SW 1271 (cell line): ENCODE data around the gene PCDH10.

Experiments used
- DNase-seq, 2 experiments: peaks; one replicate each; lab custom pipeline; 2025; lab: John Stamatoyannopoulos, UW

PCDH10 gene

GRCh38 chr4:133149932-133150471, 908 bp downstream of the PCDH10 start:
- DNase-seq = no peak

DNA sequence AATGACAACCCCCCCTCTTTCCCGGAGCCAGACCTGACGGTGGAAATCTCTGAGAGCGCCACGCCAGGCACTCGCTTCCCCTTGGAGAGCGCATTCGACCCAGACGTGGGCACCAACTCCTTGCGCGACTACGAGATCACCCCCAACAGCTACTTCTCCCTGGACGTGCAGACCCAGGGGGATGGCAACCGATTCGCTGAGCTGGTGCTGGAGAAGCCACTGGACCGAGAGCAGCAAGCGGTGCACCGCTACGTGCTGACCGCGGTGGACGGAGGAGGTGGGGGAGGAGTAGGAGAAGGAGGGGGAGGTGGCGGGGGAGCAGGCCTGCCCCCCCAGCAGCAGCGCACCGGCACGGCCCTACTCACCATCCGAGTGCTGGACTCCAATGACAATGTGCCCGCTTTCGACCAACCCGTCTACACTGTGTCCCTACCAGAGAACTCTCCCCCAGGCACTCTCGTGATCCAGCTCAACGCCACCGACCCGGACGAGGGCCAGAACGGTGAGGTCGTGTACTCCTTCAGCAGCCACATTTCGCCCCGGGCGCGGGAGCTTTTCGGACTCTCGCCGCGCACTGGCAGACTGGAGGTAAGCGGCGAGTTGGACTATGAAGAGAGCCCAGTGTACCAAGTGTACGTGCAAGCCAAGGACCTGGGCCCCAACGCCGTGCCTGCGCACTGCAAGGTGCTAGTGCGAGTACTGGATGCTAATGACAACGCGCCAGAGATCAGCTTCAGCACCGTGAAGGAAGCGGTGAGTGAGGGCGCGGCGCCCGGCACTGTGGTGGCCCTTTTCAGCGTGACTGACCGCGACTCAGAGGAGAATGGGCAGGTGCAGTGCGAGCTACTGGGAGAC, 1.6 kb downstream of the PCDH10 start:
- DNase-seq = no peak

GRCh38 chr4:133151341-133151690, 2.2 kb downstream of the PCDH10 start:
- no peak for DNase-seq

GRCh38 chr4:133151691-133152329, 2.7 kb downstream of the PCDH10 start:
- no peak for DNase-seq

- DNase-seq = no peak
These were observed 3.3 kb downstream of the PCDH10 start for GRCh38 chr4:133152330-133152821.

DNA sequence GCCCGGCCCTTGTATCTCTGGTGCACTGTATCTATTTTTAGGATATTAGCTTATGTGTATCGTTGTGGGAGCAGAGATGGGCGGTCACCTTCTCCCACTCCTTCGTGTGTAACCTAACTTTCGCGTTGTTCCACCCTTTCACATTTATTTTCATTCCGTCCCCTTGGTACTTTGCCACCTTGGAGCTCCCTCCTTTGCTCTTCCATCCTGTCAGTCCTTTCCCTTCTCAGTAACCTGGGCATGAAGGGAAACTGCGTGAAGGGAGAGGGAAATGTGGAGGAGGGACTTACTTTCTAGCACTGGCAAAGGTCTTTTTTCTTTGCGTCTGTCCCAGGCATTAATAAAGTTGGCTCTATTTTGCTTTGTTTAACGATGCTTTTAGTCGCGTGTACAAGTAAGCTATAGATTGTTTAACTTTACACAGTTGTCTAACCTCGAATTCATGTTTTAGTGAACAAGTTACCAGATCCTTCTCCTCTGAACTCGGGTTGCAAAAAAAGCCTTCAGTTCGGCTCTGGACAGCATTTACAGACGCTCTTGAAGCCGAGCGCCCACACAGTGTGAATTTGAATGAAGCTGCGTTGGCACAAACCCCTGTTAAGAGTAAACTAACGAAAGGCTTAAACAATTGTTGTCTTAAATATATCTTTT, 3.9 kb downstream of the PCDH10 start:
- DNase-seq = no peak

DNA sequence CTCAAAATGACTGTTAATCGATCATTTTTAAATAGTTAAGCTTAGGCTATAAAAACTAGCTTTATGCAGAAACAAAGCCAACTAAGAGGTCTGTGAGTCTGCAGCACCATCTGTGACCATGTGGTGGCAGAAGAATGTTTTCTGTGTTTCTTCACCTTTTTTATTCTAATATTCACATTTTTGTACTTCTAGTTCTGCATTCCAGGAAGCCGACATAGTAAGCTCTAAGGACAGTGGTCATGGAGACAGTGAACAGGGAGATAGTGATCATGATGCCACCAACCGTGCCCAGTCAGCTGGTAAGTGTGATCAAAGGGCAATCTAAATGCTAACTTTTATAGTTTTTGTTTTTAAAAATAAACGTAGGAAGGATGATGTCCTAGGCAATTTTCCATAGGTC, 5.6 kb downstream of the PCDH10 start:
- DNase-seq = no peak

- DNase-seq = no peak
These were observed 7.0 kb downstream of the PCDH10 start for GRCh38 chr4:133156096-133156495.

DNA sequence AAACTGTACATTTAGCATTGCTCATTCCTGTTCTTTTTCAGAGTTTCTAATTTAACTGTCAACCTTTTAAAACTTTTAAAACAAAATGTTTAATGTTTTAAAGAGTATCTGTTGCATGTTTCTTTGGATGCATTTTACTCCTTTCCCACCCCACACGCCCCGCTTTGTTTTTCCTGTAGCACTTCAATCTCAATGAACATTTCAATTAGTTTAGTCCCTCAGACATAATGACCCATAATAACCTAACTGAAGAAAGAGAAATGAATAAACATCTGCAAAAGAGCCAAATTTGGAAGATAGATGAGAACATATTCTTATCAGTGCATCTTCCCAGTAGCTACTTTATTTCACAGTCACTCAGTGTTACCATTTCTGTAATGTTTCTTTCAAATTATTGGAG, 7.5 kb downstream of the PCDH10 start:
- no peak for DNase-seq

- DNase-seq = no peak
These were observed 8.5 kb downstream of the PCDH10 start for GRCh38 chr4:133157460-133158160.

GRCh38 chr4:133160853-133161252, 11.8 kb downstream of the PCDH10 start:
- DNase-seq = no peak

DNA sequence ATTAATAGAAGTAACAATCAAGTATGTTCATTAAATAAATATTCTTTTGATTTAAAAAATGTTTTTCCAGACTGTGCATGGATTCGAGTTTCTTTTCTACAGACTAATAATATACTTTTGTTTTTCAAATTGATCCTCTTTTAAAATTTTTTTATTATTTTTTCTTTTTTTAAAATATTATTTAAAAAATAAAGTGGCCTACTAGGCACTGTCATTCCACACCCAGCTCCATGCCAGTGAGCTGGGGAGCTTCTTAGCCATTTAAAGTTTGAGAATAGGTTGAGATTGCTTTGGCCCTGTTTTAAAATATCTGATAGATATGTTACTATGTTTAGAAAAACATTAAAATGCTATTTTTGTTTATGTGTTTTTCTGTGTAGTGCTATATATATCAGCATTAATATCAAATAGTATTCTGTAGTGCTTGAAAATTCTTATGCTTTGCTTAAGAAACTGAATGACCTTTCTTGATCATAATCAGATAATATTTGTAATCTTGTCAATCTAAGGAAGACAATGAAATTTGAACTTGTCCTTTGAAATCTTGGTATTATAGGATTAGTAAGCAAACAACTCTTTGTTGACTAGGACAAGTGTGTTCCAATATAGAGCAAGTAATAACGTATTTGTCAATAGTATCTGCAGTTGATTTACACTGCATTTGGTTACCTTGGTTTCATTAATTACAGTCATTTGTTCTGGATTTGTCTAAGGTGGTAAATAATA, 12.6 kb downstream of the PCDH10 start:
- no peak for DNase-seq

- DNase-seq = no peak
These were observed 13.8 kb downstream of the PCDH10 start for GRCh38 chr4:133162941-133163340.

- DNase-seq = no peak
These were observed 29.9 kb downstream of the PCDH10 start for GRCh38 chr4:133178956-133179355.

DNA sequence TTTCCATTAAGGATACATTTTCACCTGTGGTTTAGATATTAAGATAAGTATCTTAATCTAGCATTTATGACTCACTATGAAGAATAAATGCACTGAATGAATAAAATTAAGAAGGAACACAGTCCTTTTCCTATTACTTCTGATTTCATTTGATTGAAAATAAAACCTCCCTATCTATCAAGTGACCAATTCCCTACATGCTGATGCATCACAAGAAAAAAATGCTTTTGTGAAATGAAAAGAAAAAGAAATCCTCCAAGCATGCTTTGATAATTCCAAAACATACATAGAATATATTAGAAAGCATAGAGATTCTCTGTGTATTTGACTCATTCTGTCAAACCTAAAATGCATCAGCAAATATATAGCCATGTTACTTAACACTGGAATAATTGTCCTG, 37.1 kb downstream of the PCDH10 start:
- DNase-seq = no peak

GRCh38 chr4:133186845-133187244, 37.8 kb downstream of the PCDH10 start:
- DNase-seq = no peak

DNA sequence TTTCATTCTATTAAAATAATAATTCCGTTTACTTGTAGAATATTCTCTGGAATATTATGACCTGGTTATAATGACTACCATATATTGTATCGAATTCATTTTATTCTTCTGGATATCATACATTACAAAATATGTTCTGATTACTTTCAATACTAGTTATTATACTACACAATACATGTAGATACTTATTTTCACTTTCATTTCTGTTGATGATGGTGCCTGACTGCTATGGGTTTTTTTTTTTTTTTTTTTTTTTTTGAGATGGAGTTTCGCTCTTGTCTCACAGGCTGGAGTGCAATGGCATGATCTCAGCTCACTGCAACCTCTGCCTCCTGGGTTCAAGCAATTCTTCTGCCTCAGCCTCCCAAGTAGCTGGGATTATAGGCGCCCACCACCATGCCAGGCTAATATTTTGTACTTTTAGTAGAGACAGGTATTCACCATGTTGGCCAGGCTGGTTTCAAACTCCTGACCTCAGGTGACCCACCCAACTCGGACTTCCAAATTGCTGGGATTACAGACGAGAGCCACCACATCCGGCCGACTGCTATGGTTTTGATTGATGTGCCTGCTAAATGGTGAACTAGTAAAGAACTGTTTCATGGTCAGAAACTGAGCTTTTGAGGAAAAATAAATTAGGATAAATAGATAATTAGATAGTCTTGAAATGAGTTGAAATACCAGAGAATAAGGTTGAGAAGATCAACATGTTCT, 39.5 kb downstream of the PCDH10 start:
- DNase-seq = no peak

GRCh38 chr4:133189147-133189517, 40.0 kb downstream of the PCDH10 start:
- DNase-seq = no peak

DNA sequence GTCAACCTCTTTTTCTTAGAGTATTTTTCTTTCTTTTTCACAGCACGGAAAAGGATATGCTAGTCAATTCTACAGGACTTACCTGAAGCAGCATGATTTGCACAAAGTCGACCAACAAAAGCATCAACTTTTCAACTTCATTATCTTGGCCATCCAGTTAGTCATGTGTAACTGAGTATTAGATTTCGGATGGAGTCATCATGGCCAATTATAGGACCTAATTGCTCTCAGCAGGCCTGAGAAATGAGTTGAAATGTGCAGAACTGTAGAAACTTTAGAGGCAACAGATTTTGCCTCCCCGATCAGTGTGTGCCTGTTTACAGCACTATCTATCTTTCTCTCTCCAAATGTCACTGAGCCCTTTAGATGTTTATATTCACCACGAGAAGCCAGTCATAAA, 41.0 kb downstream of the PCDH10 start:
- no peak for DNase-seq

GRCh38 chr4:133208694-133209285, 59.7 kb downstream of the PCDH10 start:
- DNase-seq = no peak
